ENCODE data around the gene RUNX1. TPM values are rescaled to one million over a fixed set of nuclear protein-coding genes. Genes with fewer than 3 reads are reported as not detected.

RUNX1 gene
- total and polyA plus RNA-seq, 4 experiments from 2014 or later = 6.0 to 96.3 (median 56.4) TPM

- no peak for DNase-seq
- Histone ChIP-seq H3K4me3 (ENCODE audit: low read length in 2 of 2) (no peak overlapping the region), H3K27ac (ENCODE audit: low read depth, low read length) (no peak overlapping the region), H3K4me1 (ENCODE audit: insufficient read depth, low read length) (peaks cover 40% of the 10 kb centered on the region), H3K27me3 (ENCODE audit: insufficient read depth, low read length) (no peaks in the 10 kb centered on the region), H3K36me3 (ENCODE audit: insufficient read depth, low read length) (peaks cover 28% of the 10 kb centered on the region), H3K9me3 (ENCODE audit: control insufficient read depth in 1 of 2, low read length in 2 of 2) (no peaks in the 10 kb centered on the region)
- intact Hi-C loops (cut with micrococcal nuclease) = no loop called here
- Mint-ChIP-seq H3K36me3 (peaks cover 39 to 52% of the 10 kb centered on the region in 2 donors), H3K27ac (peak overlapping the region in 1 of 7 donors; percentile 43), H3K27me3 (no peaks in the 10 kb centered on the region), H3K9me3 (peaks cover 0 to 2% (median 0%) of the 10 kb centered on the region in 8 donors), H3K4me3 (no peak overlapping the region), H3K4me1 (peaks cover 29 to 62% (median 41%) of the 10 kb centered on the region in 4 donors)
- ChIA-PET CTCF (ENCODE audit: partially characterized antibody) (interaction anchor here (1.1 to 3.5 kb wide), 2 partner anchors 9 to 520 kb away, joined by 3 to 7 read pairs; no protein-coding TSS in a partner anchor), POLR2A (ENCODE audit: partially characterized antibody) (no interaction called here)
Measured at GRCh38 chr21:34880401-34880800, 168.7 kb downstream of the RUNX1 start.

GRCh38 chr21:34878940-34879339 is 170.2 kb downstream of the RUNX1 start:
- POLR2A ChIA-PET (ENCODE audit: partially characterized antibody) = interaction anchor here (0.6 kb wide), 1 partner anchor 29 kb away, joined by 3 read pairs; no protein-coding TSS in a partner anchor
- CTCF ChIA-PET (ENCODE audit: partially characterized antibody) = interaction anchor here (2.5 to 3.5 kb wide), 2 partner anchors 11 to 12 kb away, joined by 5 to 7 read pairs; no protein-coding TSS in a partner anchor
- H3K4me3 Mint-ChIP-seq = no peak overlapping the region
- Histone ChIP-seq H3K4me3 (ENCODE audit: low read length in 2 of 2) (no peak overlapping the region), H3K27me3 (ENCODE audit: insufficient read depth, low read length) (no peaks in the 10 kb centered on the region), H3K4me1 (ENCODE audit: insufficient read depth, low read length) (peaks cover 27% of the 10 kb centered on the region), H3K9me3 (ENCODE audit: control insufficient read depth in 1 of 2, low read length in 2 of 2) (no peaks in the 10 kb centered on the region), H3K27ac (ENCODE audit: low read depth, low read length) (no peak overlapping the region), H3K36me3 (ENCODE audit: insufficient read depth, low read length) (peaks cover 28% of the 10 kb centered on the region)
- no peak overlapping the region for H3K27ac Mint-ChIP-seq
- intact Hi-C loops (cut with micrococcal nuclease) = no loop called here
- no peaks in the 10 kb centered on the region for H3K27me3 Mint-ChIP-seq
- no peak for DNase-seq
- H3K4me1 Mint-ChIP-seq = peaks cover 25 to 62% (median 36%) of the 10 kb centered on the region in 4 donors
- H3K36me3 Mint-ChIP-seq = peaks cover 41 to 60% of the 10 kb centered on the region in 2 donors
- H3K9me3 Mint-ChIP-seq = peaks cover 0 to 4% (median 0%) of the 10 kb centered on the region in 8 donors

GRCh38 chr21:34878501-34878900 is 170.6 kb downstream of the RUNX1 start:
- Mint-ChIP-seq H3K4me1 (peaks cover 25 to 62% (median 35%) of the 10 kb centered on the region in 4 donors), H3K27ac (no peak overlapping the region), H3K4me3 (no peak overlapping the region), H3K36me3 (peaks cover 44 to 63% of the 10 kb centered on the region in 2 donors), H3K9me3 (peaks cover 0 to 4% (median 0%) of the 10 kb centered on the region in 8 donors), H3K27me3 (no peaks in the 10 kb centered on the region)
- POLR2A ChIA-PET (ENCODE audit: partially characterized antibody) = no interaction called here
- no peak overlapping the region for H3K27ac ChIP-seq (ENCODE audit: low read depth, low read length)
- CTCF ChIA-PET (ENCODE audit: partially characterized antibody) = interaction anchor here (2.5 to 3.5 kb wide), 2 partner anchors 11 kb away, joined by 5 to 7 read pairs; no protein-coding TSS in a partner anchor
- H3K9me3 ChIP-seq (ENCODE audit: control insufficient read depth in 1 of 2, low read length in 2 of 2) = no peaks in the 10 kb centered on the region
- no peak for DNase-seq
- peaks cover 22% of the 10 kb centered on the region for H3K4me1 ChIP-seq (ENCODE audit: insufficient read depth, low read length)
- peaks cover 31% of the 10 kb centered on the region for H3K36me3 ChIP-seq (ENCODE audit: insufficient read depth, low read length)
- intact Hi-C loops (cut with micrococcal nuclease) = no loop called here
- H3K27me3 ChIP-seq (ENCODE audit: insufficient read depth, low read length) = no peaks in the 10 kb centered on the region
- no peak overlapping the region for H3K4me3 ChIP-seq (ENCODE audit: low read length in 2 of 2)

- Mint-ChIP-seq H3K9me3 (peaks cover 0 to 4% (median 0%) of the 10 kb centered on the region in 8 donors), H3K4me3 (no peak overlapping the region), H3K27ac (peak overlapping the region in 4 of 7 donors; percentile 11 to 55 (median 34)), H3K4me1 (peaks cover 18 to 55% (median 27%) of the 10 kb centered on the region in 4 donors), H3K27me3 (no peaks in the 10 kb centered on the region), H3K36me3 (peaks cover 48 to 70% of the 10 kb centered on the region in 2 donors)
- DNase-seq = no peak
- peaks cover 14% of the 10 kb centered on the region for H3K4me1 ChIP-seq (ENCODE audit: insufficient read depth, low read length)
- intact Hi-C loops (cut with micrococcal nuclease) = no loop called here
- H3K36me3 ChIP-seq (ENCODE audit: insufficient read depth, low read length) = peaks cover 35% of the 10 kb centered on the region
- H3K9me3 ChIP-seq (ENCODE audit: control insufficient read depth in 1 of 2, low read length in 2 of 2) = no peaks in the 10 kb centered on the region
- H3K27me3 ChIP-seq (ENCODE audit: insufficient read depth, low read length) = no peaks in the 10 kb centered on the region
- ChIA-PET CTCF (ENCODE audit: partially characterized antibody) (interaction anchor here (1.9 to 2.5 kb wide), 2 partner anchors 10 kb away, joined by 4 to 5 read pairs; no protein-coding TSS in a partner anchor), POLR2A (ENCODE audit: partially characterized antibody) (interaction anchor here (1.2 to 1.5 kb wide), 3 partner anchors 8 to 11 kb away, joined by 3 to 4 read pairs (median 3); no protein-coding TSS in a partner anchor)
- no peak overlapping the region for H3K4me3 ChIP-seq (ENCODE audit: low read length in 2 of 2)
- H3K27ac ChIP-seq (ENCODE audit: low read depth, low read length) = no peak overlapping the region
Measured at GRCh38 chr21:34877485-34878128, 171.5 kb downstream of the RUNX1 start.

DNA sequence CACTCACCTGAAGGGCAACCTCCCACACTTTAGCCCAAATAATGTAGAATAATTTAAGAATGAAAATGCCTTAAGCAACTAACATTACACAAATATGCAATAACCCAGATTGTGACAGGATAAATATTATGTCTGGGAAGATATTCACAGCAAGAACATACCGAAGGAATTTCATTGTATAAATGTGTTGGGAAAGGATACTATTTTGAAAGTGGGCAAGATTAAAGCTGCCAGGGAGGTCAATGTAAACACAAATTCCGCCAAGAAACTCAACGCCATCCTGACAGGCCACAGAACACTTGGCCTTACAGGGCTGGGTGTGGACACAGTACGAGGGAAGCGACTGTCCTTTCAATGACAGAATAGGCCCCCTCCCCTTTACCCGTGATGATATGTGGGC is 173.3 kb downstream of the RUNX1 start:
- H3K36me3 Mint-ChIP-seq = peaks cover 49 to 68% of the 10 kb centered on the region in 2 donors

DNA sequence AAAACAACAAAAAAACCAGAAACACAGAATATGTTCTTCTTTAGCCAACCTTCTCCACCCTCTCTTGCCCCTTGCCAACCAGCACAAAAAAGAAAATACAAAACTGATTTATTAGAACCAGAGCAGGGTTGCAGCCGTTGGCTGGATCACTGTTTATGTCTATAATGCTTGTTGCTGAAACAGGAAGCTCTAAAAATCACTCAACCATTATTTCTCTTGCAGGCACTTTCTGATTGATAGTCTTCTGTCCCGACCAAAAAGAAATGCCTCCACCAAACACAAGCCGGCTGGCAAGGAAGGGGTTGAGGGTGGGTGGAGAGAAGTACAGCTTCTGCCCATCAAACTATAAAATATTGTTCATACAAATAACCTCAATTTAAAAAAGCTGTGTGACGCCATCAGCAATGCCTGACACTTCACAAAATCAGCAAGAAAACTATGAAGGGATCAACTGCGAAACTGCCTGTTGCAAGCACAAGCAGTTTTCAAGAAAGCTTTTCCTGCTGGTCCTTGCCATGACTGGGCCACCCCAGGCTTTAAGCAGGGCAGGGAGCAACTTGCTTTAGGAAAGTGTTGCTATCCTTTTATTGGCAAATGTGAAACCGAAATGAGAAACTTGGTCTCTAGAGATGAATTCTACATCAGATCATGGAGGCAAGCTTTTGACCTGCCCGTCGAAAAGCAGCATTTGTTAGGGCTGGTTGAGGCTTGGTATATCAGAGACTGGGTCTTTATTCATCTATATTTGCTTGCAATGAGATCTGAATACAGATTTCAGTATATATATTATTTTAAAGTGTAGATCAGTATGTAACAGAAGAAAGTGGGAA is 174.2 kb downstream of the RUNX1 start:
- Mint-ChIP-seq H3K27me3 (no peaks in the 10 kb centered on the region), H3K4me1 (peaks cover 11 to 46% (median 20%) of the 10 kb centered on the region in 4 donors), H3K27ac (peak overlapping the region in 1 of 7 donors; percentile 27), H3K9me3 (peaks cover 0 to 2% (median 0%) of the 10 kb centered on the region in 8 donors), H3K36me3 (peaks cover 42 to 62% of the 10 kb centered on the region in 2 donors), H3K4me3 (no peak overlapping the region)
- Histone ChIP-seq H3K4me3 (ENCODE audit: low read length in 2 of 2) (no peak overlapping the region), H3K9me3 (ENCODE audit: control insufficient read depth in 1 of 2, low read length in 2 of 2) (no peaks in the 10 kb centered on the region), H3K27ac (ENCODE audit: low read depth, low read length) (no peak overlapping the region), H3K4me1 (ENCODE audit: insufficient read depth, low read length) (no peaks in the 10 kb centered on the region), H3K27me3 (ENCODE audit: insufficient read depth, low read length) (no peaks in the 10 kb centered on the region), H3K36me3 (ENCODE audit: insufficient read depth, low read length) (peaks cover 33% of the 10 kb centered on the region)
- intact Hi-C loops (cut with micrococcal nuclease) = no loop called here
- POLR2A ChIA-PET (ENCODE audit: partially characterized antibody) = no interaction called here
- CTCF ChIA-PET (ENCODE audit: partially characterized antibody) = no interaction called here
- DNase-seq = no peak

More for the DNA sequence above, 173.3 kb downstream of the RUNX1 start:
- intact Hi-C loops (cut with micrococcal nuclease) = no loop called here
- Histone ChIP-seq H3K4me3 (ENCODE audit: low read length in 2 of 2) (no peak overlapping the region), H3K9me3 (ENCODE audit: control insufficient read depth in 1 of 2, low read length in 2 of 2) (no peaks in the 10 kb centered on the region), H3K36me3 (ENCODE audit: insufficient read depth, low read length) (peaks cover 35% of the 10 kb centered on the region), H3K27me3 (ENCODE audit: insufficient read depth, low read length) (no peaks in the 10 kb centered on the region), H3K27ac (ENCODE audit: low read depth, low read length) (no peak overlapping the region), H3K4me1 (ENCODE audit: insufficient read depth, low read length) (peaks cover 4% of the 10 kb centered on the region)
- ChIA-PET POLR2A (ENCODE audit: partially characterized antibody) (no interaction called here), CTCF (ENCODE audit: partially characterized antibody) (no interaction called here)
- Mint-ChIP-seq H3K27me3 (no peaks in the 10 kb centered on the region), H3K4me3 (no peak overlapping the region), H3K9me3 (peaks cover 0 to 2% (median 0%) of the 10 kb centered on the region in 8 donors), H3K4me1 (peaks cover 11 to 48% (median 20%) of the 10 kb centered on the region in 4 donors), H3K27ac (peak overlapping the region in 3 of 7 donors; percentile 1 to 13 (median 10))
- no peak for DNase-seq
